Prostate gland (tissue), 2 donors: ENCODE data around the gene RGS10.

Source experiments
- POLR2A ChIP-seq: fragments of 450-650 bp; IDR thresholded peaks from one replicate; pipeline ENCODE4 v1.6.1; 2016; ENCODE audit warnings: antibody characterized with exemption, mild to moderate bottlenecking
- POLR2AphosphoS5 ChIP-seq: sonication (generic); formaldehyde crosslinking; IDR thresholded peaks from one replicate; pipeline ENCODE4 v1.6.1; 2017; ENCODE audit warnings: antibody characterized with exemption
- TF ChIP-seq, protein P1 (sequence below), 4 experiments: fragments of 200-600 bp in 2 of 4; fragments of 450-650 bp in 2 of 4; sonication (generic) in 2 of 4; IDR thresholded peaks; 1 replicate in 3 of 4; 2 replicates in 1 of 4; pipeline ENCODE4 v1.5.1; 2016 to 2019; ENCODE audit warnings: antibody characterized with exemption in 4 of 4, mild to moderate bottlenecking in 2 of 4, moderate library complexity in 2 of 4

DNA sequence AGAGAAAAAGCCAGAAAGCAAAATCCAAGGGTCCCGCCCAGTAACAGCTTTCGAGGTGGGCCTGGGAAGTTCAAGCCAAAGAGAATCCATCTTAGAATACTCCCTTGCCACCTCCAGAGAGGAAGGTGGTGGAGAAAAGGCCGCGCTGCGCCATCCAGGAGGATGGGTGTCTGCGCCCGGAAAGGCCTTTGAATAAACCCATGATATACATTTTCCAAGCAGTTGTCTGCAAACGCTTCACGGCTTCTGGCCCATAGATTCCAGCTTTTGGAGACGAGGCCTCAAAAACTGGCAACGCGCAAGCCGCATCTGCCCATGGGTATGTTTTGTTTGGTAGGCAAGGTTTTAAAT lies 17.8 kb downstream of the RGS10 start:
- TF ChIP-seq, protein P1, sequence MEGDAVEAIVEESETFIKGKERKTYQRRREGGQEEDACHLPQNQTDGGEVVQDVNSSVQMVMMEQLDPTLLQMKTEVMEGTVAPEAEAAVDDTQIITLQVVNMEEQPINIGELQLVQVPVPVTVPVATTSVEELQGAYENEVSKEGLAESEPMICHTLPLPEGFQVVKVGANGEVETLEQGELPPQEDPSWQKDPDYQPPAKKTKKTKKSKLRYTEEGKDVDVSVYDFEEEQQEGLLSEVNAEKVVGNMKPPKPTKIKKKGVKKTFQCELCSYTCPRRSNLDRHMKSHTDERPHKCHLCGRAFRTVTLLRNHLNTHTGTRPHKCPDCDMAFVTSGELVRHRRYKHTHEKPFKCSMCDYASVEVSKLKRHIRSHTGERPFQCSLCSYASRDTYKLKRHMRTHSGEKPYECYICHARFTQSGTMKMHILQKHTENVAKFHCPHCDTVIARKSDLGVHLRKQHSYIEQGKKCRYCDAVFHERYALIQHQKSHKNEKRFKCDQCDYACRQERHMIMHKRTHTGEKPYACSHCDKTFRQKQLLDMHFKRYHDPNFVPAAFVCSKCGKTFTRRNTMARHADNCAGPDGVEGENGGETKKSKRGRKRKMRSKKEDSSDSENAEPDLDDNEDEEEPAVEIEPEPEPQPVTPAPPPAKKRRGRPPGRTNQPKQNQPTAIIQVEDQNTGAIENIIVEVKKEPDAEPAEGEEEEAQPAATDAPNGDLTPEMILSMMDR (IDR thresholded peaks at IDR 0.05): no peak
- TF ChIP-seq POLR2A: no peak
- TF ChIP-seq POLR2AphosphoS5: no peak
